ENCODE measurements around the gene IRF5.

The IRF5 gene

DNA sequence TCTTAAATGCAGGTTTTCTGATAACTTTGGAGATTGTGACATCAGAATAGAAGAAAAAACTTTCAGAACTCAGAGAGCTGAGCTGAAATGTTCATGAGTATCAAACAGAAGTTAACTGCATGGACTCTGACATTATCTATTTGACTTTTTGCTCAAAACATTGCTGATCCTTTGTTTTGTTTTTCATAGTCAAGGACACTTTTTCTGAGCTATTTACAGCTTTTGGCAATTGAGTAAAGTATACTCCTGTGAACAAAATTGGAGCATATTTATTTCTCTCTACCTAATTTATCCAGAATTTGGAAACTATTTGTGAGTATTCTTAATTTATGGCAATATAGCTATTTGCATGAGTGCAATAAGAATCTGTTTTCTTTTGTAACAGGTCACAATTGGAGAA is 38.3 kb upstream of the IRF5 start:
- TF ChIP-seq TEAD4 (IDR thresholded peaks at IDR 0.05) (no peak), TAF1 (IDR thresholded peaks at IDR 0.05; ENCODE audit: low read depth) (no peak), TCF12 (IDR thresholded peaks at IDR 0.05; ENCODE audit: low read depth) (no peak), CEBPB (IDR thresholded peaks at IDR 0.05) (no peak), NFIC (IDR thresholded peaks at IDR 0.05) (no peak), RAD21 (IDR thresholded peaks at IDR 0.05; ENCODE audit: low read depth) (no peak), ZBTB7A (IDR thresholded peaks at IDR 0.05; ENCODE audit: low read depth) (no peak), EP300 (IDR thresholded peaks at IDR 0.05; ENCODE audit: borderline replicate concordance) (no peak), CREB1 (IDR thresholded peaks at IDR 0.05; ENCODE audit: low read depth) (no peak), FOXM1 (IDR thresholded peaks at IDR 0.05; ENCODE audit: borderline replicate concordance, low read depth) (no peak), YY1 (IDR thresholded peaks at IDR 0.05; ENCODE audit: low read depth) (no peak)
- TF ChIP-seq, protein P1, sequence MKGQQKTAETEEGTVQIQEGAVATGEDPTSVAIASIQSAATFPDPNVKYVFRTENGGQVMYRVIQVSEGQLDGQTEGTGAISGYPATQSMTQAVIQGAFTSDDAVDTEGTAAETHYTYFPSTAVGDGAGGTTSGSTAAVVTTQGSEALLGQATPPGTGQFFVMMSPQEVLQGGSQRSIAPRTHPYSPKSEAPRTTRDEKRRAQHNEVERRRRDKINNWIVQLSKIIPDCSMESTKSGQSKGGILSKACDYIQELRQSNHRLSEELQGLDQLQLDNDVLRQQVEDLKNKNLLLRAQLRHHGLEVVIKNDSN (IDR thresholded peaks at IDR 0.05), result no peak

DNA sequence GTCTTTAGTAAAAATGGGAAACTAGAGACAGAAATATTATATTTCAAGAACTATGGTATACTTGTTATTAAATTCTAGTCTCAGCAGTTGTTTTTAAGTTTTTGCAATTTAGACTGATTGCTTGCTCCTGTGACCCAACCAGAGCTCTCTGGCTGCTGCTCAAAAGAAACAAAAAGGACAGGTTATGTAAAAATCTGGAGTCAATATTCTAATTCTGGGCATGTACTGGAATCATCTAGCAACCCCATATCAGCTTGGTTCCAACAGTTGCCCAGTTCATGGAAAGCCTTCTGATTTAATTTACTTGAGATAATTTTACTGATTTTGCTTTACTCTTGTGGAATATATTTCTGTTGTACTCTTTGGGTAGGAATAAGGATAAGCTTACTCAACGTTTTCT is 37.5 kb upstream of the IRF5 start:
- no peak for TF ChIP-seq EP300 (IDR thresholded peaks at IDR 0.05; ENCODE audit: borderline replicate concordance)
- TF ChIP-seq, protein P1 (IDR thresholded peaks at IDR 0.05), result no peak
- TF ChIP-seq CREB1 (IDR thresholded peaks at IDR 0.05; ENCODE audit: low read depth), result no peak
- no peak for TF ChIP-seq RAD21 (IDR thresholded peaks at IDR 0.05; ENCODE audit: low read depth)
- no peak for TF ChIP-seq YY1 (IDR thresholded peaks at IDR 0.05; ENCODE audit: low read depth)
- TF ChIP-seq, protein P2, sequence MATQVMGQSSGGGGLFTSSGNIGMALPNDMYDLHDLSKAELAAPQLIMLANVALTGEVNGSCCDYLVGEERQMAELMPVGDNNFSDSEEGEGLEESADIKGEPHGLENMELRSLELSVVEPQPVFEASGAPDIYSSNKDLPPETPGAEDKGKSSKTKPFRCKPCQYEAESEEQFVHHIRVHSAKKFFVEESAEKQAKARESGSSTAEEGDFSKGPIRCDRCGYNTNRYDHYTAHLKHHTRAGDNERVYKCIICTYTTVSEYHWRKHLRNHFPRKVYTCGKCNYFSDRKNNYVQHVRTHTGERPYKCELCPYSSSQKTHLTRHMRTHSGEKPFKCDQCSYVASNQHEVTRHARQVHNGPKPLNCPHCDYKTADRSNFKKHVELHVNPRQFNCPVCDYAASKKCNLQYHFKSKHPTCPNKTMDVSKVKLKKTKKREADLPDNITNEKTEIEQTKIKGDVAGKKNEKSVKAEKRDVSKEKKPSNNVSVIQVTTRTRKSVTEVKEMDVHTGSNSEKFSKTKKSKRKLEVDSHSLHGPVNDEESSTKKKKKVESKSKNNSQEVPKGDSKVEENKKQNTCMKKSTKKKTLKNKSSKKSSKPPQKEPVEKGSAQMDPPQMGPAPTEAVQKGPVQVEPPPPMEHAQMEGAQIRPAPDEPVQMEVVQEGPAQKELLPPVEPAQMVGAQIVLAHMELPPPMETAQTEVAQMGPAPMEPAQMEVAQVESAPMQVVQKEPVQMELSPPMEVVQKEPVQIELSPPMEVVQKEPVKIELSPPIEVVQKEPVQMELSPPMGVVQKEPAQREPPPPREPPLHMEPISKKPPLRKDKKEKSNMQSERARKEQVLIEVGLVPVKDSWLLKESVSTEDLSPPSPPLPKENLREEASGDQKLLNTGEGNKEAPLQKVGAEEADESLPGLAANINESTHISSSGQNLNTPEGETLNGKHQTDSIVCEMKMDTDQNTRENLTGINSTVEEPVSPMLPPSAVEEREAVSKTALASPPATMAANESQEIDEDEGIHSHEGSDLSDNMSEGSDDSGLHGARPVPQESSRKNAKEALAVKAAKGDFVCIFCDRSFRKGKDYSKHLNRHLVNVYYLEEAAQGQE (IDR thresholded peaks at IDR 0.05; ENCODE audit: low read depth), result no peak
- no peak for TF ChIP-seq TCF12 (IDR thresholded peaks at IDR 0.05; ENCODE audit: low read depth)
- TF ChIP-seq TAF1 (IDR thresholded peaks at IDR 0.05; ENCODE audit: low read depth), result no peak

DNA sequence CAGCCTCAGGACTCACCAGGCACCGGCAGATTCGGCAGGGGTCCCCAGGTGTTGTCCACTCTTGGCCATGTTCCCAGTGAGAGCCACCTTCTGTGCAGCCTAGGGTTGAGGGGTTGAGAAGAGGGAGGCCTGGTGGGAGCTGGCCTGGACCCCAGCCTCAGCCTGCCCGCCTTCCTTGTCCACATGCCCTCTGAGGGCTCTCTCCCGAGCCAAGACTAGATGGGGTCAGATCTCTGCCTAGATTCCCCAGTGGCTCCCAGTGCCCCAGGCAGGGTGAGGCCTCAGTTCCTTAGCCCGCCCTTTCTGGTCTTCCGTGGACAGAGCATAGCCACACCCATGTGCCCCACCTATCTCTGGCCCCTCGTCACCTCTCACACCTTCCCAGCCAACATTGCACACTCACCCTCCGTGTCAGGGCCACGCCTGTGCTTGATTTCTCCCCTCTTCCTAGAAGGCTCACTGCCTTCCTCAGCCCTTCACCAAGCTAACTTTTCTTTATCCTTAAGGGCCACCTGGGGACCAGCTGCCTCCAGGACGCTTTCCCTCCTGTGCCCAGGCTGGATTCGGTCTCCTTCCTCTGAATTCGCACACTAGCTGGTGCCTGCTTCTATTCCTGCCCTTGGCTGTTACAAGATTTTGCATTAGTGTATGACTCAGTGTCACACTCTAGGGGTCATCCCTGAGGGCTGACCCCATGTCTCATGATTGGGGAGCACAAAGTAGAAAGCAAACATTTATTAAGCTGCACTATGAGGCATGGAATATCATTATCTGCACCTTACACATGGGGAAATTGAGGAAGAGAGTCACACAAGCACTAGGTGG is 34.8 kb upstream of the IRF5 start:
- no peak for TF ChIP-seq EGR1 (IDR thresholded peaks at IDR 0.05)
- TF ChIP-seq, protein P2 (IDR thresholded peaks at IDR 0.05; ENCODE audit: low read depth), result no peak
- no peak for TF ChIP-seq ZBTB7A (IDR thresholded peaks at IDR 0.05; ENCODE audit: low read depth)
- no peak for TF ChIP-seq TAF1 (IDR thresholded peaks at IDR 0.05; ENCODE audit: low read depth)
- TF ChIP-seq YY1 (IDR thresholded peaks at IDR 0.05; ENCODE audit: low read depth), result no peak
- TF ChIP-seq, protein P3, sequence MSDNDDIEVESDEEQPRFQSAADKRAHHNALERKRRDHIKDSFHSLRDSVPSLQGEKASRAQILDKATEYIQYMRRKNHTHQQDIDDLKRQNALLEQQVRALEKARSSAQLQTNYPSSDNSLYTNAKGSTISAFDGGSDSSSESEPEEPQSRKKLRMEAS (IDR thresholded peaks at IDR 0.05), result no peak

DNA sequence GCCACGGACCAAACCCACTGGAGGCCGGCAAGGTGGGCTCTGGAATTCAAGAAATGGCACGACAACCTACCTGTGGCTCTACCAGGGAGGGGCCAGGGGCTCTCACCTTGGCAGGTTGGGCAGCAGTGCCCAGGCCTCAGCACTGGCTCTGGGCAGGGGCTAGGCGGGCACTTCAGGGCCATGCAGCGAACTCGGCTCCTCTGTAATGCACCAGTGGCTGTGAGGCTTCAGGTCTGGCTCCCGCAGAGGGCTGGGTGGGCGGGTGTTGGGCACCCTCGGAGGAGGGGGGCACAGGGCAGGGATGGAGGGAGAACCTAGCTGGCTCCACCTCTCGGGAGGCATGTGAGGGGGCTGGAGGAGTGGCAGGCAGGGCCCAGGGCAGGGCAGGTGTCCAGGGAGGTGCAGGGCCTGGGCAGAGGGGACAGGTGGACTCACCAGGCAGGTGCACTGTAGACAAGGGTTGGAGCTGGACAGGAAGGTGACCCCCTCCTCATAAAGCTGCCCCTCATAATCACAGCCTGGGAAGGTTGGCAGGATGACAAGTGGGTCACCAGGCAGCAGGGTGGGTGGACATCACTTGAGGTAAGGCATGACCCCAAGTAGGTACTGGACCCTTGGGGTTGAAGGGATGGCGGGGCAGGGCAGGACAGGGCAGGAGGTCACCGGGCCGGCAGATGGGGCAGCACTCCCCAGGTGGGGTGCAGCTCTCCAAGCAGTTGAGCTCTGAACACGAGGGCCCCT is 33.9 kb upstream of the IRF5 start:
- TF ChIP-seq EGR1 (IDR thresholded peaks at IDR 0.05) (no peak), TAF1 (IDR thresholded peaks at IDR 0.05; ENCODE audit: low read depth) (no peak), CREB1 (IDR thresholded peaks at IDR 0.05; ENCODE audit: low read depth) (no peak), NFIC (IDR thresholded peaks at IDR 0.05) (no peak), TEAD4 (IDR thresholded peaks at IDR 0.05) (no peak), CEBPB (IDR thresholded peaks at IDR 0.05) (no peak), YY1 (IDR thresholded peaks at IDR 0.05; ENCODE audit: low read depth) (no peak), TCF12 (IDR thresholded peaks at IDR 0.05; ENCODE audit: low read depth) (no peak), FOXM1 (IDR thresholded peaks at IDR 0.05; ENCODE audit: borderline replicate concordance, low read depth) (no peak), ZBTB7A (IDR thresholded peaks at IDR 0.05; ENCODE audit: low read depth) (no peak), EP300 (IDR thresholded peaks at IDR 0.05; ENCODE audit: borderline replicate concordance) (no peak), RAD21 (IDR thresholded peaks at IDR 0.05; ENCODE audit: low read depth) (no peak)
- TF ChIP-seq, protein P1 (IDR thresholded peaks at IDR 0.05), result no peak
- TF ChIP-seq, protein P2 (IDR thresholded peaks at IDR 0.05; ENCODE audit: low read depth), result no peak
- TF ChIP-seq, protein P3 (IDR thresholded peaks at IDR 0.05), result no peak
